RWPE2 (cell line): Measurements from ENCODE around the gene AFAP1.

Experiments
- ATAC-seq: fragments of 200-7000 bp; cut with Tn5 transposase; 3 replicates; pipeline ENCODE4 v1.9.1; 2021; ENCODE audit warnings: low read depth
- DNase-seq: peaks from one replicate; pipeline ENCODE4 v3.0.0-alpha.2; 2020; ENCODE audit warnings: low spot score
- H3K27ac ChIP-seq: fragments of 450-650 bp; 2 replicates; pipeline ENCODE4 v1.5.1; 2017; ENCODE audit warnings: mild to moderate bottlenecking; ENCODE audit not compliant: poor library complexity, severe bottlenecking
- H3K27me3 ChIP-seq: fragments of 250-450 bp; sonication (Bioruptor Pico); 2 replicates; pipeline ENCODE4 v1.5.1; 2021; ENCODE audit warnings: mild to moderate bottlenecking, moderate library complexity; ENCODE audit not compliant: insufficient read depth, poor library complexity, severe bottlenecking
- H3K36me3 ChIP-seq: fragments of 250-450 bp; sonication (Bioruptor Pico); 2 replicates; pipeline ENCODE4 v1.5.1; 2020; ENCODE audit warnings: low read depth, mild to moderate bottlenecking, moderate library complexity
- H3K4me1 ChIP-seq: fragments of 250-450 bp; sonication (Bioruptor Pico); 2 replicates; pipeline ENCODE4 v1.5.1; 2021; ENCODE audit warnings: mild to moderate bottlenecking, moderate library complexity; ENCODE audit not compliant: insufficient read depth, poor library complexity, severe bottlenecking
- H3K4me3 ChIP-seq: fragments of 250-450 bp; sonication (Bioruptor Pico); 2 replicates; pipeline ENCODE4 v1.5.1; 2021; ENCODE audit warnings: mild to moderate bottlenecking, moderate library complexity; ENCODE audit not compliant: severe bottlenecking
- H3K9me3 ChIP-seq: fragments of 250-450 bp; sonication (Bioruptor Pico); 2 replicates; pipeline ENCODE4 v1.5.1; 2021; ENCODE audit warnings: mild to moderate bottlenecking, moderate library complexity; ENCODE audit not compliant: severe bottlenecking
- TF ChIP-seq, protein P1 (sequence below): fragments of 450-650 bp; IDR thresholded peaks from one replicate; pipeline ENCODE4 v1.5.1; 2017; ENCODE audit warnings: mild to moderate bottlenecking, moderate library complexity; ENCODE audit not compliant: poor library complexity, severe bottlenecking

Gene AFAP1

DNA sequence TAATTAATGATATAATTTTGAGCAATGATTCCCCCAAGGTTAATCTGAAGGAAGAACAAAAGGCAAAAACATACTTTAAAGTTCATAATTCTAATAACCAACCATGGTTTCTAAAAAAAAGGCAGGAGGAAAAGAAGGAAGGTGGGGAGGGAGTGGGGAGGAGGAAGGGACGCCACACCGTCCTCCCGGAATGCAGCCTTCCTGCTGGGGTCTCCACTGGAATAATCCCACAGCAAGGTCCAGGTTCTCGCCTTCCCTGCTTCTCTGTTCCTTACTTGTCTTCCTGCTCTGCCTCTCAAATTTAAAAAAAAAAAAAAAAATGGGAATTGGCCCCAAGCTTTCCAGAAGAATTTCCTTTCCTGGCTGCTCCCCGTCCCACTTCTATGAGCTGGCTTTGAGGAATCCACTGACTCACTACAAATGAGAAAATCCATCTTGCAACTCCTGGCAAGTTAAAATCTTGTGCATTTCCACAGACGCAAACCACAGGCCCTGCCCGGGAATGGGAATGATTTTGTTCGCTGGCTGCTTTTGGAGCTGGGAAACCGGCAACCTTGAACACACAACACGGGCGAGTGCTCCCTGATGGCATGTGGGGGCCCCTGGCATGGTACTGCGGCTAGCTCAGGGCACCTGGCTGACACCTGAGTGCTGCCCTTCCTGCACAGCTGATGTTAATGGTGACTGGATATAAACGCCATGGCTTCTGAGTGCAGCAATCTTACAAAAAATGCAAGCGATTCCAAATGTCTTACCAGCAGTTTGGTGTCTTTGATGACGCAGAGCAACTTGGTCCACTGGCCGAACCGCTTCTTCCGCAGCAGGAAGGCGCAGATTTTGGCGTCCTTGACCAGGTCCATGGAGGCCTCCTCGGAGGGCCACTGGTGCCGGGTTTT lies 97.0 kb downstream of the AFAP1 start:
- H3K4me1 ChIP-seq: peaks cover 53% of the 10 kb centered on the region
- peak; percentile 81 for DNase-seq
- H3K4me3 ChIP-seq: no peak overlapping the region
- no peaks in the 10 kb centered on the region for H3K27me3 ChIP-seq
- TF ChIP-seq, protein P1, sequence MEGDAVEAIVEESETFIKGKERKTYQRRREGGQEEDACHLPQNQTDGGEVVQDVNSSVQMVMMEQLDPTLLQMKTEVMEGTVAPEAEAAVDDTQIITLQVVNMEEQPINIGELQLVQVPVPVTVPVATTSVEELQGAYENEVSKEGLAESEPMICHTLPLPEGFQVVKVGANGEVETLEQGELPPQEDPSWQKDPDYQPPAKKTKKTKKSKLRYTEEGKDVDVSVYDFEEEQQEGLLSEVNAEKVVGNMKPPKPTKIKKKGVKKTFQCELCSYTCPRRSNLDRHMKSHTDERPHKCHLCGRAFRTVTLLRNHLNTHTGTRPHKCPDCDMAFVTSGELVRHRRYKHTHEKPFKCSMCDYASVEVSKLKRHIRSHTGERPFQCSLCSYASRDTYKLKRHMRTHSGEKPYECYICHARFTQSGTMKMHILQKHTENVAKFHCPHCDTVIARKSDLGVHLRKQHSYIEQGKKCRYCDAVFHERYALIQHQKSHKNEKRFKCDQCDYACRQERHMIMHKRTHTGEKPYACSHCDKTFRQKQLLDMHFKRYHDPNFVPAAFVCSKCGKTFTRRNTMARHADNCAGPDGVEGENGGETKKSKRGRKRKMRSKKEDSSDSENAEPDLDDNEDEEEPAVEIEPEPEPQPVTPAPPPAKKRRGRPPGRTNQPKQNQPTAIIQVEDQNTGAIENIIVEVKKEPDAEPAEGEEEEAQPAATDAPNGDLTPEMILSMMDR: no peak
- H3K27ac ChIP-seq: peak overlapping the region; percentile 100
- peaks cover 61% of the 10 kb centered on the region for H3K36me3 ChIP-seq
- H3K9me3 ChIP-seq: no peaks in the 10 kb centered on the region
- ATAC-seq: peak; percentile 78

DNA sequence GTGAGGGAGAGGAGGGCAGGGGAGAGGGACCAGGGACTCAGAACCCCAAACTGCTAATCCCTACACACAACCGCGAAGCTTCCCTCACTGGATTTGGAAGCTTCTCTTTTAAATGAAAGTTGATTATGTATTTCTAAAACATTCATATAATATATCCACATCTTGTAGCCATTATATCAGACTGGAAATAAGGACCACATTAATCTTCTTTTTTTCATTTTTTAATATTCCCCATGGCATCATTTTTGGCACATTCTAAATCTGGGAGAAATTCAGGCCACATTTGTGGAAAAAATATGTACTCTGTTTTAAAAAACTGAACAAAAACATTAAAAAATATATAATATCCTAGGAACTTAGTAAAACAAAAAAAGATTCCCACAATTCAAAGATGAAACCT lies 97.8 kb downstream of the AFAP1 start:
- DNase-seq: no peak
- Histone ChIP-seq H3K27me3 (no peaks in the 10 kb centered on the region), H3K4me3 (no peak overlapping the region), H3K27ac (peak overlapping the region; percentile 100), H3K4me1 (peaks cover 53% of the 10 kb centered on the region), H3K9me3 (no peaks in the 10 kb centered on the region), H3K36me3 (peaks cover 68% of the 10 kb centered on the region)
- TF ChIP-seq, protein P1: no peak
- no peak for ATAC-seq

DNA sequence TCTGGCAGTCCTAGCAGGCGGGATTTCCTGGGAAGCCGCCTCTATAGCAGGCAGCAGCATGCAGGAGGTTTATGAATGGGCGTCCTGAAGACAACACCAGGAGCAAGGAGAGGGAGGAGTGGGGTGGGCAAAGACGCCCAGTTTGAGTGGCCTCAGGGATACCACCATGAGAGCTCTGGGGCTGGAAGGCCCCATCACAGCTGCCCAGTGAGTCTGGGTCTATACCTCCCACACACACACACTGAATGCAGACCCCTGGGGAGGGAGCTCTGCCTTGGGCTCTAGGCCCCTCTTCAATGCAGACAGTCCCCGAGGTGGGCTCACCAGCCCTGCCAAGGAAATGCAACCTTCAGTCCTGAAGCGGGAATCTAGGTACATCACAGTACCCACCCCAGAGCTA lies 98.6 kb downstream of the AFAP1 start:
- ATAC-seq (no peak), DNase-seq (no peak)
- Histone ChIP-seq H3K27me3 (no peaks in the 10 kb centered on the region), H3K27ac (peak overlapping the region; percentile 100), H3K4me1 (peaks cover 48% of the 10 kb centered on the region), H3K4me3 (no peak overlapping the region), H3K9me3 (no peaks in the 10 kb centered on the region), H3K36me3 (peaks cover 74% of the 10 kb centered on the region)
- TF ChIP-seq, protein P1: no peak

DNA sequence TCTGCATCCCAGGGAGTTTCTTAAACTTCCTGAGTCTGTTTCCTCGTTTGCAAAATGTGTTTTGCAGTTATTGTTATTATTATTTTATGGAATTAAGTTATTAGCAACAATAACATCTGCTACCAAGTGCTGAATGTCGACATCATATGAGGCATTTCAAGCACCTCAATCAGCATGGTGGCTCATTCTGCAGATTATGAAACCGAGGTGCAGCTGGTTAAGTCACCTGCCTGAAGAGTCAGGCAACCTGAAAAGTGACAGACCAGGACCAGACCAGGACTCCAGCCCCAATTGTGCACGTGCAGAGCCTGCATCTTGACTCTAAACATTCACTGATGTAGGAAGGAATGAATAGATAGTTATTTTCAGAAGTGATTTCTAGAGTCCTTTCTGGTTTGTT lies 99.8 kb downstream of the AFAP1 start:
- H3K36me3 ChIP-seq: peaks cover 73% of the 10 kb centered on the region
- TF ChIP-seq, protein P1: no peak

More for the DNA sequence above, 99.8 kb downstream of the AFAP1 start:
- Histone ChIP-seq H3K27me3 (no peaks in the 10 kb centered on the region), H3K4me1 (peaks cover 39% of the 10 kb centered on the region), H3K27ac (peak overlapping the region; percentile 100), H3K9me3 (no peaks in the 10 kb centered on the region), H3K4me3 (no peak overlapping the region)
- ATAC-seq (no peak), DNase-seq (no peak)
